ENCODE measurements around the gene STARD8.

Gene STARD8

DNA sequence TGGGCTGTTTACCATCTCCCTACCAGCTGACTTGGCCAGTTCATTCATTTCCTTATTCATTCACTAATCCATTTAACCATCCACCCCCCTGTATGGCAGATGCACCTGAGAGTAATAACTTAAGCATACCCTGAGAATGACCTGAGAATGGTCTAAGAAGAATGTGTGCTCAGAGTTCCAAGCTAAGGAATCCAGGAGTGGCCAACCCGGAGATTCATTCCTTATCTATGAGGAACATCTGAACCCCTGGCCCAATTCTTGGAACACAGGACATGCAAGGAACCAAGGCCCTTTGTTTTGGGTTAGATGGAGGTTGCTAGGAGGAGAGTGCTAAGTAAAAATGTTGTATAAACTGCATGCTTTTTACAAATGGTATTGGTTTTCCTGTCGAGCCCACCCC, 13.5 kb upstream of the STARD8 start:
- no peaks in the 10 kb centered on the region for H3K36me3 ChIP-seq (ENCODE audit: insufficient read depth, low read length)
- H3K9ac ChIP-seq (ENCODE audit: insufficient read length): no peak overlapping the region
- H3K27ac ChIP-seq: no peak overlapping the region
- no peak for TF ChIP-seq POLR2AphosphoS5 (IDR thresholded peaks at IDR 0.05; ENCODE audit: borderline replicate concordance, low read depth, low read length)
- no peak for TF ChIP-seq FOXP2 (optimal IDR thresholded peaks at IDR 0.05; ENCODE audit: control extremely low read depth, extremely low read length, insufficient read depth)
- TF ChIP-seq EZH2 (IDR thresholded peaks at IDR 0.05): no peak
- DNase-seq (ENCODE audit: low read depth, low spot score): no peak
- H3K9me3 ChIP-seq (ENCODE audit: low read depth, low read length): no peaks in the 10 kb centered on the region
- H3K4me3 ChIP-seq: no peak overlapping the region

DNA sequence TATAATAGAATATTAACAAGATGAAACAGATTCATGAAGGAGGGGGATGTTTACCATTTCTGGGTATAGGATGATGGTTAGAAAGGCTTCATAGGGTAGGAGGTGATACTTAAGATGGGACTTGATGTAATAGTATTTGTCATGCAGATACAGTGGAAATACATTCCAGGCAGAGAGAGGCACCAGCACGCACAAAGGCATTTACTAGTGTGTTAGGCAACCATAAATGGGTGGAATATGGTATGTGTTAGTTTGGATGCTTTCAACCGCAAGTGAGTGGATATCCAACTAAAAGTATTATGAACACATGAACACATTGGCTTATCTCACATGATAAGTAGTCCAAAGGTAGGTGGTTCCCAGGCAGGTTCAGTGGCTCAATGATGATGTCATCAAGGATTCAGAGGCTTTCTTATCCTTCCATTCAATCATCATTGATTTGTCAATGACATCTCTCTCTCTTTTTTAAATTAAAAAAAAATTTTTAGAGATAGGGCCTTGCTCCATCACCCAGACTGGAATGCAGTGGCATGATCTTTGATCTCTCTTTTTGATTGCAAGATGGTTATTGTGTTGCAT, 12.7 kb upstream of the STARD8 start:
- Histone ChIP-seq H3K9ac (ENCODE audit: insufficient read length) (no peak overlapping the region), H3K36me3 (ENCODE audit: insufficient read depth, low read length) (no peaks in the 10 kb centered on the region), H3K4me3 (no peak overlapping the region), H3K9me3 (ENCODE audit: low read depth, low read length) (no peaks in the 10 kb centered on the region), H3K27ac (no peak overlapping the region)
- DNase-seq (ENCODE audit: low read depth, low spot score): no peak
- no peak for TF ChIP-seq FOXP2 (optimal IDR thresholded peaks at IDR 0.05; ENCODE audit: control extremely low read depth, extremely low read length, insufficient read depth)
- TF ChIP-seq EZH2 (IDR thresholded peaks at IDR 0.05): no peak
- TF ChIP-seq POLR2AphosphoS5 (IDR thresholded peaks at IDR 0.05; ENCODE audit: borderline replicate concordance, low read depth, low read length): no peak

GRCh38 chrX:68640661-68641060, 6.8 kb upstream of the STARD8 start:
- no peaks in the 10 kb centered on the region for H3K36me3 ChIP-seq (ENCODE audit: insufficient read depth, low read length)
- H3K4me3 ChIP-seq: no peak overlapping the region
- no peak for TF ChIP-seq EZH2 (IDR thresholded peaks at IDR 0.05)
- no peak for TF ChIP-seq POLR2AphosphoS5 (IDR thresholded peaks at IDR 0.05; ENCODE audit: borderline replicate concordance, low read depth, low read length)
- TF ChIP-seq FOXP2 (optimal IDR thresholded peaks at IDR 0.05; ENCODE audit: control extremely low read depth, extremely low read length, insufficient read depth): no peak
- no peak overlapping the region for H3K9ac ChIP-seq (ENCODE audit: insufficient read length)
- H3K27ac ChIP-seq: no peak overlapping the region
- no peak for DNase-seq (ENCODE audit: low read depth, low spot score)
- no peaks in the 10 kb centered on the region for H3K9me3 ChIP-seq (ENCODE audit: low read depth, low read length)

DNA sequence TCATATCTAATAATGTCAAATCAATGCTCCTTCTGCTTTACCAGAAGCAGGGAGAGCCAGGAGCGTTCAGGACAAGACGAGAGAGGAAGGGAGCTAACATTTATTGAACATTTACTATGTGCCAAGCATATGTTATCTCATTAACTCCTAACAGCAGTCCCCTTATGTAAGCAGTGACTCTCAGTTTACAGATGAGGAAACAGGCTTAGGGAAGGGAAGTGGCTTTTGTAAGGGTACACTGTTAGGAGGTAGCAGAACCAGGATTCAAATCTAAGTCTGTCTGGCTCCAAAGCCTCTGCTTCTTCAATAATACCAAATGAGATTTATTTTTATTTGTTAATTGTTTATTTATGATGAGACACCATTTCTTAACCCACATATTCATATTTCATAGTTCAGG, 2.6 kb upstream of the STARD8 start:
- DNase-seq (ENCODE audit: low read depth, low spot score): no peak
- Histone ChIP-seq H3K36me3 (ENCODE audit: insufficient read depth, low read length) (no peaks in the 10 kb centered on the region), H3K4me3 (no peak overlapping the region), H3K9ac (ENCODE audit: insufficient read length) (no peak overlapping the region), H3K27ac (no peak overlapping the region), H3K9me3 (ENCODE audit: low read depth, low read length) (no peaks in the 10 kb centered on the region)
- TF ChIP-seq EZH2 (IDR thresholded peaks at IDR 0.05) (no peak), POLR2AphosphoS5 (IDR thresholded peaks at IDR 0.05; ENCODE audit: borderline replicate concordance, low read depth, low read length) (no peak), FOXP2 (optimal IDR thresholded peaks at IDR 0.05; ENCODE audit: control extremely low read depth, extremely low read length, insufficient read depth) (no peak)

GRCh38 chrX:68646421-68646820, 1.0 kb upstream of the STARD8 start:
- no peak overlapping the region for H3K27ac ChIP-seq
- no peaks in the 10 kb centered on the region for H3K36me3 ChIP-seq (ENCODE audit: insufficient read depth, low read length)
- no peaks in the 10 kb centered on the region for H3K9me3 ChIP-seq (ENCODE audit: low read depth, low read length)
- TF ChIP-seq FOXP2 (optimal IDR thresholded peaks at IDR 0.05; ENCODE audit: control extremely low read depth, extremely low read length, insufficient read depth) (no peak), EZH2 (IDR thresholded peaks at IDR 0.05) (no peak), POLR2AphosphoS5 (IDR thresholded peaks at IDR 0.05; ENCODE audit: borderline replicate concordance, low read depth, low read length) (no peak)
- no peak for DNase-seq (ENCODE audit: low read depth, low spot score)
- H3K4me3 ChIP-seq: no peak overlapping the region
- no peak overlapping the region for H3K9ac ChIP-seq (ENCODE audit: insufficient read length)

GRCh38 chrX:68648960-68649359, 1.5 kb downstream of the STARD8 start:
- Histone ChIP-seq H3K9me3 (ENCODE audit: low read depth, low read length) (no peaks in the 10 kb centered on the region), H3K27ac (peak overlapping the region; percentile 60), H3K36me3 (ENCODE audit: insufficient read depth, low read length) (no peaks in the 10 kb centered on the region), H3K9ac (ENCODE audit: insufficient read length) (no peak overlapping the region), H3K4me3 (no peak overlapping the region)
- TF ChIP-seq EZH2 (IDR thresholded peaks at IDR 0.05) (no peak), POLR2AphosphoS5 (IDR thresholded peaks at IDR 0.05; ENCODE audit: borderline replicate concordance, low read depth, low read length) (no peak), FOXP2 (optimal IDR thresholded peaks at IDR 0.05; ENCODE audit: control extremely low read depth, extremely low read length, insufficient read depth) (no peak)
- DNase-seq (ENCODE audit: low read depth, low spot score): no peak

DNA sequence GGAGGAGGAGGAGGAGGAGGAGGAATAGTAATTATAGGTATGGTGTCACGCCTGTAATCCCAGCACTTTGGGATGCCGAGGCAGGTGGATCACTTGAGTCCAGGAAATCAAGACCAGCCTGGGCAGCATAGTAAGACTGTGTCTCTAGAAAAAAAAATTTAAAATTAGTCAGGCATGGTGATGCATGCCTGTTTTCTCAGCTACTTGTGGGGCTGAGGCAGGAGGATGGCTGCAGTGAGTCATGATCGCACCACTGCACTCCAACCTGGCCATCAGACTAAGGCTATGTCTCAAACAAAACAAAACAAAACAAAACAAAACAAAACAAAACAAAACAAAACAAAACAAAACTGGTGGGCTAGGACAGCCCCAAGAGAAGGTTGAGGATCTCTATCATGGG, 3.0 kb downstream of the STARD8 start:
- no peak overlapping the region for H3K9ac ChIP-seq (ENCODE audit: insufficient read length)
- H3K27ac ChIP-seq: no peak overlapping the region
- no peak for DNase-seq (ENCODE audit: low read depth, low spot score)
- no peaks in the 10 kb centered on the region for H3K9me3 ChIP-seq (ENCODE audit: low read depth, low read length)
- TF ChIP-seq EZH2 (IDR thresholded peaks at IDR 0.05) (no peak), POLR2AphosphoS5 (IDR thresholded peaks at IDR 0.05; ENCODE audit: borderline replicate concordance, low read depth, low read length) (no peak), FOXP2 (optimal IDR thresholded peaks at IDR 0.05; ENCODE audit: control extremely low read depth, extremely low read length, insufficient read depth) (no peak)
- H3K36me3 ChIP-seq (ENCODE audit: insufficient read depth, low read length): no peaks in the 10 kb centered on the region
- H3K4me3 ChIP-seq: no peak overlapping the region

- no peak for DNase-seq (ENCODE audit: low read depth, low spot score)
- Histone ChIP-seq H3K27ac (no peak overlapping the region), H3K4me3 (no peak overlapping the region), H3K9ac (ENCODE audit: insufficient read length) (no peak overlapping the region), H3K36me3 (ENCODE audit: insufficient read depth, low read length) (no peaks in the 10 kb centered on the region), H3K9me3 (ENCODE audit: low read depth, low read length) (no peaks in the 10 kb centered on the region)
- TF ChIP-seq EZH2 (IDR thresholded peaks at IDR 0.05) (no peak), FOXP2 (optimal IDR thresholded peaks at IDR 0.05; ENCODE audit: control extremely low read depth, extremely low read length, insufficient read depth) (no peak), POLR2AphosphoS5 (IDR thresholded peaks at IDR 0.05; ENCODE audit: borderline replicate concordance, low read depth, low read length) (no peak)
These were observed 3.6 kb downstream of the STARD8 start for GRCh38 chrX:68651110-68651509.
